ENCODE measurements around the gene DDX51. TPM values are rescaled to one million over a fixed set of nuclear protein-coding genes. Genes with fewer than 3 reads are reported as not detected.

DDX51 gene
- total and polyA plus RNA-seq, 2 experiments from 2014 or later, result 12.4 to 18.3 TPM

DNA sequence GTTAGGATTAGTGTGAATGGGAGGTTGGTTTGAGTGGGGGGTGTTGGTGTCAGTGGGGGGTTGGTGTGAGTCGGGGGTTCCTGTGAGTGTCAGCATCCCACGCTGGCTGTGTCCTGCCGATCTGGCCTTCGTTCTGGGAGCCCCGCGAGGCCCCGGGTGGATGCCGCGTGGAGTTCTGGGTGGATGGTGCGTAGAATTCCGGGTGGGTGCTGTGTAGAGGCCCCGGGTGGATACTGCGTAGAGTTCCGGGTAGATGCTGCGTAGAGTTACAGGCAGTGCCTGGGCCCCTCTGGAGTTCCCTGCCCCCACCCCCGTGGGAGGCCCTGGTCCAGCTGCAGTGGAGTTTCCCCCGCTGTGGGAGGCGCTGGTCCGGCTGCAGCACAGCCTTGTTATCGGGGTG lies 8.8 kb upstream of the DDX51 start (continued):
- TF ChIP-seq NANOG (IDR thresholded peaks at IDR 0.05; ENCODE audit: borderline replicate concordance) (no peak), ZNF331 (CRISPR knock-in tag; IDR thresholded peaks at IDR 0.05; ENCODE audit: low read depth) (no peak), POLR2AphosphoS5 (IDR thresholded peaks at IDR 0.05; ENCODE audit: low read depth) (no peak)
- TF ChIP-seq, protein P1, sequence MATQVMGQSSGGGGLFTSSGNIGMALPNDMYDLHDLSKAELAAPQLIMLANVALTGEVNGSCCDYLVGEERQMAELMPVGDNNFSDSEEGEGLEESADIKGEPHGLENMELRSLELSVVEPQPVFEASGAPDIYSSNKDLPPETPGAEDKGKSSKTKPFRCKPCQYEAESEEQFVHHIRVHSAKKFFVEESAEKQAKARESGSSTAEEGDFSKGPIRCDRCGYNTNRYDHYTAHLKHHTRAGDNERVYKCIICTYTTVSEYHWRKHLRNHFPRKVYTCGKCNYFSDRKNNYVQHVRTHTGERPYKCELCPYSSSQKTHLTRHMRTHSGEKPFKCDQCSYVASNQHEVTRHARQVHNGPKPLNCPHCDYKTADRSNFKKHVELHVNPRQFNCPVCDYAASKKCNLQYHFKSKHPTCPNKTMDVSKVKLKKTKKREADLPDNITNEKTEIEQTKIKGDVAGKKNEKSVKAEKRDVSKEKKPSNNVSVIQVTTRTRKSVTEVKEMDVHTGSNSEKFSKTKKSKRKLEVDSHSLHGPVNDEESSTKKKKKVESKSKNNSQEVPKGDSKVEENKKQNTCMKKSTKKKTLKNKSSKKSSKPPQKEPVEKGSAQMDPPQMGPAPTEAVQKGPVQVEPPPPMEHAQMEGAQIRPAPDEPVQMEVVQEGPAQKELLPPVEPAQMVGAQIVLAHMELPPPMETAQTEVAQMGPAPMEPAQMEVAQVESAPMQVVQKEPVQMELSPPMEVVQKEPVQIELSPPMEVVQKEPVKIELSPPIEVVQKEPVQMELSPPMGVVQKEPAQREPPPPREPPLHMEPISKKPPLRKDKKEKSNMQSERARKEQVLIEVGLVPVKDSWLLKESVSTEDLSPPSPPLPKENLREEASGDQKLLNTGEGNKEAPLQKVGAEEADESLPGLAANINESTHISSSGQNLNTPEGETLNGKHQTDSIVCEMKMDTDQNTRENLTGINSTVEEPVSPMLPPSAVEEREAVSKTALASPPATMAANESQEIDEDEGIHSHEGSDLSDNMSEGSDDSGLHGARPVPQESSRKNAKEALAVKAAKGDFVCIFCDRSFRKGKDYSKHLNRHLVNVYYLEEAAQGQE (IDR thresholded peaks at IDR 0.05; ENCODE audit: unreplicated experiment), result no peak
- TF ChIP-seq, protein P2, sequence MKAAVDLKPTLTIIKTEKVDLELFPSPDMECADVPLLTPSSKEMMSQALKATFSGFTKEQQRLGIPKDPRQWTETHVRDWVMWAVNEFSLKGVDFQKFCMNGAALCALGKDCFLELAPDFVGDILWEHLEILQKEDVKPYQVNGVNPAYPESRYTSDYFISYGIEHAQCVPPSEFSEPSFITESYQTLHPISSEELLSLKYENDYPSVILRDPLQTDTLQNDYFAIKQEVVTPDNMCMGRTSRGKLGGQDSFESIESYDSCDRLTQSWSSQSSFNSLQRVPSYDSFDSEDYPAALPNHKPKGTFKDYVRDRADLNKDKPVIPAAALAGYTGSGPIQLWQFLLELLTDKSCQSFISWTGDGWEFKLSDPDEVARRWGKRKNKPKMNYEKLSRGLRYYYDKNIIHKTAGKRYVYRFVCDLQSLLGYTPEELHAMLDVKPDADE (IDR thresholded peaks at IDR 0.05), result no peak

DNA sequence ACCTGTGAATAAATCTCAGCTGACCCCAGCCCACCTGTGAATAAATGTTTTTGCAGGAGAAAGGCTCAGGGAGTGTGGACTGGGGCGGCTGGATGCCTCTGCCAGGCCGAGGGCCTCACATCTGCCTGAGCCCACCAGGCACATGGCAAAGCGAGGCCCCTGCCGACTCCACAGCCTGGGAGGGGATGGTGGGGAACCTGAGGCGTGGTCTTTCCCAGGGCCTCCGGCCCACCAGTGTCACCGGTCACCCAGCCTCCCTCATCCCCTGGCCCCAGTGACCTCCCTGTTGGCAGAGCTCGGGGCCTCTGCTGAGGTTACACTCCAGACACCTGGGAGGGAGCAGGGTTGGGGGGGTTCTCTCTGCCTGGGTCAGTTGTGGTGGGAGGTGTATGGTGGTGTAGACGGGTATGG lies 8.3 kb upstream of the DDX51 start:
- 0 out of 2 replicates have a peak, but pooled peaks cover 2% of the 10 kb centered on the region for H3K79me2 ChIP-seq (replicated peaks; ENCODE audit: insufficient read depth)
- H3K27me3 Mint-ChIP-seq (ENCODE audit: insufficient read depth, low read depth, poor library complexity), result peaks cover 3% of the 10 kb centered on the region
- TF ChIP-seq, protein P3, sequence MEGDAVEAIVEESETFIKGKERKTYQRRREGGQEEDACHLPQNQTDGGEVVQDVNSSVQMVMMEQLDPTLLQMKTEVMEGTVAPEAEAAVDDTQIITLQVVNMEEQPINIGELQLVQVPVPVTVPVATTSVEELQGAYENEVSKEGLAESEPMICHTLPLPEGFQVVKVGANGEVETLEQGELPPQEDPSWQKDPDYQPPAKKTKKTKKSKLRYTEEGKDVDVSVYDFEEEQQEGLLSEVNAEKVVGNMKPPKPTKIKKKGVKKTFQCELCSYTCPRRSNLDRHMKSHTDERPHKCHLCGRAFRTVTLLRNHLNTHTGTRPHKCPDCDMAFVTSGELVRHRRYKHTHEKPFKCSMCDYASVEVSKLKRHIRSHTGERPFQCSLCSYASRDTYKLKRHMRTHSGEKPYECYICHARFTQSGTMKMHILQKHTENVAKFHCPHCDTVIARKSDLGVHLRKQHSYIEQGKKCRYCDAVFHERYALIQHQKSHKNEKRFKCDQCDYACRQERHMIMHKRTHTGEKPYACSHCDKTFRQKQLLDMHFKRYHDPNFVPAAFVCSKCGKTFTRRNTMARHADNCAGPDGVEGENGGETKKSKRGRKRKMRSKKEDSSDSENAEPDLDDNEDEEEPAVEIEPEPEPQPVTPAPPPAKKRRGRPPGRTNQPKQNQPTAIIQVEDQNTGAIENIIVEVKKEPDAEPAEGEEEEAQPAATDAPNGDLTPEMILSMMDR (conservative IDR thresholded peaks at IDR 0.05; ENCODE audit: low read depth in 2 of 2), result no peak
- TF ChIP-seq, protein P4, sequence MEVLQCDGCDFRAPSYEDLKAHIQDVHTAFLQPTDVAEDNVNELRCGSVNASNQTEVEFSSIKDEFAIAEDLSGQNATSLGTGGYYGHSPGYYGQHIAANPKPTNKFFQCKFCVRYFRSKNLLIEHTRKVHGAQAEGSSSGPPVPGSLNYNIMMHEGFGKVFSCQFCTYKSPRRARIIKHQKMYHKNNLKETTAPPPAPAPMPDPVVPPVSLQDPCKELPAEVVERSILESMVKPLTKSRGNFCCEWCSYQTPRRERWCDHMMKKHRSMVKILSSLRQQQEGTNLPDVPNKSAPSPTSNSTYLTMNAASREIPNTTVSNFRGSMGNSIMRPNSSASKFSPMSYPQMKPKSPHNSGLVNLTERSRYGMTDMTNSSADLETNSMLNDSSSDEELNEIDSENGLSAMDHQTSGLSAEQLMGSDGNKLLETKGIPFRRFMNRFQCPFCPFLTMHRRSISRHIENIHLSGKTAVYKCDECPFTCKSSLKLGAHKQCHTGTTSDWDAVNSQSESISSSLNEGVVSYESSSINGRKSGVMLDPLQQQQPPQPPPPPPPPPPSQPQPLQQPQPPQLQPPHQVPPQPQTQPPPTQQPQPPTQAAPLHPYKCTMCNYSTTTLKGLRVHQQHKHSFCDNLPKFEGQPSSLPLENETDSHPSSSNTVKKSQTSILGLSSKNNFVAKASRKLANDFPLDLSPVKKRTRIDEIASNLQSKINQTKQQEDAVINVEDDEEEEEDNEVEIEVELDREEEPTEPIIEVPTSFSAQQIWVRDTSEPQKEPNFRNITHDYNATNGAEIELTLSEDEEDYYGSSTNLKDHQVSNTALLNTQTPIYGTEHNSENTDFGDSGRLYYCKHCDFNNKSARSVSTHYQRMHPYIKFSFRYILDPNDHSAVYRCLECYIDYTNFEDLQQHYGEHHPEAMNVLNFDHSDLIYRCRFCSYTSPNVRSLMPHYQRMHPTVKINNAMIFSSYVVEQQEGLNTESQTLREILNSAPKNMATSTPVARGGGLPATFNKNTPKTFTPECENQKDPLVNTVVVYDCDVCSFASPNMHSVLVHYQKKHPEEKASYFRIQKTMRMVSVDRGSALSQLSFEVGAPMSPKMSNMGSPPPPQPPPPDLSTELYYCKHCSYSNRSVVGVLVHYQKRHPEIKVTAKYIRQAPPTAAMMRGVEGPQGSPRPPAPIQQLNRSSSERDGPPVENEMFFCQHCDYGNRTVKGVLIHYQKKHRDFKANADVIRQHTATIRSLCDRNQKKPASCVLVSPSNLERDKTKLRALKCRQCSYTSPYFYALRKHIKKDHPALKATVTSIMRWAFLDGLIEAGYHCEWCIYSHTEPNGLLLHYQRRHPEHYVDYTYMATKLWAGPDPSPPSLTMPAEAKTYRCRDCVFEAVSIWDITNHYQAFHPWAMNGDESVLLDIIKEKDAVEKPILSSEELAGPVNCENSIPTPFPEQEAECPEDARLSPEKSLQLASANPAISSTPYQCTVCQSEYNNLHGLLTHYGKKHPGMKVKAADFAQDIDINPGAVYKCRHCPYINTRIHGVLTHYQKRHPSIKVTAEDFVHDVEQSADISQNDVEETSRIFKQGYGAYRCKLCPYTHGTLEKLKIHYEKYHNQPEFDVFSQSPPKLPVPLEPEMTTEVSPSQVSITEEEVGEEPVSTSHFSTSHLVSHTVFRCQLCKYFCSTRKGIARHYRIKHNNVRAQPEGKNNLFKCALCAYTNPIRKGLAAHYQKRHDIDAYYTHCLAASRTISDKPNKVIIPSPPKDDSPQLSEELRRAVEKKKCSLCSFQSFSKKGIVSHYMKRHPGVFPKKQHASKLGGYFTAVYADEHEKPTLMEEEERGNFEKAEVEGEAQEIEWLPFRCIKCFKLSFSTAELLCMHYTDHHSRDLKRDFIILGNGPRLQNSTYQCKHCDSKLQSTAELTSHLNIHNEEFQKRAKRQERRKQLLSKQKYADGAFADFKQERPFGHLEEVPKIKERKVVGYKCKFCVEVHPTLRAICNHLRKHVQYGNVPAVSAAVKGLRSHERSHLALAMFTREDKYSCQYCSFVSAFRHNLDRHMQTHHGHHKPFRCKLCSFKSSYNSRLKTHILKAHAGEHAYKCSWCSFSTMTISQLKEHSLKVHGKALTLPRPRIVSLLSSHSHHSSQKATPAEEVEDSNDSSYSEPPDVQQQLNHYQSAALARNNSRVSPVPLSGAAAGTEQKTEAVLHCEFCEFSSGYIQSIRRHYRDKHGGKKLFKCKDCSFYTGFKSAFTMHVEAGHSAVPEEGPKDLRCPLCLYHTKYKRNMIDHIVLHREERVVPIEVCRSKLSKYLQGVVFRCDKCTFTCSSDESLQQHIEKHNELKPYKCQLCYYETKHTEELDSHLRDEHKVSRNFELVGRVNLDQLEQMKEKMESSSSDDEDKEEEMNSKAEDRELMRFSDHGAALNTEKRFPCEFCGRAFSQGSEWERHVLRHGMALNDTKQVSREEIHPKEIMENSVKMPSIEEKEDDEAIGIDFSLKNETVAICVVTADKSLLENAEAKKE (CRISPR knock-in tag; IDR thresholded peaks at IDR 0.05), result no peak
- TF ChIP-seq, protein P1 (IDR thresholded peaks at IDR 0.05; ENCODE audit: unreplicated experiment), result no peak
- no peak for TF ChIP-seq EZH2phosphoT487 (IDR thresholded peaks at IDR 0.05; ENCODE audit: unreplicated experiment)
- no peak for TF ChIP-seq POLR2AphosphoS5 (IDR thresholded peaks at IDR 0.05; ENCODE audit: low read depth)

More for the DNA sequence above, 8.3 kb upstream of the DDX51 start:
- no peak overlapping the region for H3K4me2 ChIP-seq
- Mint-ChIP-seq H3K27ac (no peak overlapping the region), H3K4me1 (no peaks in the 10 kb centered on the region), H3K36me3 (ENCODE audit: low read depth) (peaks cover 15% of the 10 kb centered on the region; the same call in 2 of the 3 replicates), H3K9me3 (peaks cover 2% of the 10 kb centered on the region; the same call in 2 of the 3 replicates), H3K4me3 (no peak overlapping the region)
- no peak for DNase-seq (ENCODE audit: low spot score)
- no peaks in the 10 kb centered on the region for H3K4me1 ChIP-seq (ENCODE audit: insufficient read depth)
- H3F3A ChIP-seq (replicated peaks; ENCODE audit: low read depth), result peaks cover 17% of the 10 kb centered on the region
- H3K4me3 ChIP-seq, result no peak overlapping the region
- no peaks in the 10 kb centered on the region for H3K27me3 ChIP-seq (ENCODE audit: insufficient read depth)
- no peak overlapping the region for H3K27ac ChIP-seq (ENCODE audit: low read depth)
- H4K20me1 ChIP-seq (replicated peaks; ENCODE audit: insufficient read depth), result no peaks in the 10 kb centered on the region
- no peaks in the 10 kb centered on the region for H3K9me2 ChIP-seq (ENCODE audit: insufficient read depth)
- H2AFZ ChIP-seq, result no peak overlapping the region
- H3K36me3 ChIP-seq (ENCODE audit: insufficient read depth), result no peaks in the 10 kb centered on the region
- no peak for ATAC-seq

All from GM23338 (cell line).